ENCODE results near the gene SLC25A3. TPM values are rescaled to one million over a fixed set of nuclear protein-coding genes. Genes with fewer than 3 reads are reported as not detected.

SLC25A3 gene
- total and polyA plus RNA-seq, 4 donors: 223 to 400 (median 292) TPM

DNA sequence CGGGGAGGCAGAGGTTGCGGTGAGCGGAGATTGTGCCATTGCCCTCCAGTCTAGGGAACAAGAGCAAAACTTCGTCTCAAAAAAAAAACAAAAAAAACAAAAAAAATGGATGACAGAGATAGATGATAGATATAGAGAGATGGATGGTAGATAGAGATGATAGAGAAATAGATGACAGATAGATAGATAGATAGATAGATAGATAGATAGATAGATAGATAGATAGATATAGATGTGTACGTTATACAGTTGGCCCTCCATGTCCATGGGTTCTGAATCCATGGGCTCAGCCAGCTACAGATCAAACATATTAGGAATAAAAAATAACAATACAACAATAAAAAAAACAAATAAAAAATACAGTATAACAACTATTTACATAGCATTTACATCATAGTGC lies 12.8 kb upstream of the SLC25A3 start:
- DNase-seq (ENCODE audit: low spot score): no peak
- Histone ChIP-seq H3K27me3 (ENCODE audit: control insufficient read depth in 4 of 4, insufficient read depth in 4 of 4, low read length in 3 of 4) (no peaks in the 10 kb centered on the region), H3K4me1 (ENCODE audit: control insufficient read depth in 4 of 4, insufficient read depth in 4 of 4, low read length in 3 of 4) (no peaks in the 10 kb centered on the region), H3K27ac (ENCODE audit: low read depth in 1 of 2, low read length in 2 of 2) (no peak overlapping the region), H3K9ac (ENCODE audit: low read depth in 1 of 2, low read length in 2 of 2) (no peak overlapping the region), H3K36me3 (ENCODE audit: control insufficient read depth in 4 of 4, insufficient read depth in 3 of 4, low read depth in 1 of 4, low read length in 3 of 4) (no peaks in the 10 kb centered on the region), H3K9me3 (ENCODE audit: control insufficient read depth in 4 of 4, low read length in 3 of 4) (no peaks in the 10 kb centered on the region), H3K4me3 (ENCODE audit: low read depth in 1 of 3, low read length in 3 of 3) (no peak overlapping the region)
- TF ChIP-seq, protein P1, sequence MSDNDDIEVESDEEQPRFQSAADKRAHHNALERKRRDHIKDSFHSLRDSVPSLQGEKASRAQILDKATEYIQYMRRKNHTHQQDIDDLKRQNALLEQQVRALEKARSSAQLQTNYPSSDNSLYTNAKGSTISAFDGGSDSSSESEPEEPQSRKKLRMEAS (IDR thresholded peaks at IDR 0.05): no peak
- TF ChIP-seq, protein P2, sequence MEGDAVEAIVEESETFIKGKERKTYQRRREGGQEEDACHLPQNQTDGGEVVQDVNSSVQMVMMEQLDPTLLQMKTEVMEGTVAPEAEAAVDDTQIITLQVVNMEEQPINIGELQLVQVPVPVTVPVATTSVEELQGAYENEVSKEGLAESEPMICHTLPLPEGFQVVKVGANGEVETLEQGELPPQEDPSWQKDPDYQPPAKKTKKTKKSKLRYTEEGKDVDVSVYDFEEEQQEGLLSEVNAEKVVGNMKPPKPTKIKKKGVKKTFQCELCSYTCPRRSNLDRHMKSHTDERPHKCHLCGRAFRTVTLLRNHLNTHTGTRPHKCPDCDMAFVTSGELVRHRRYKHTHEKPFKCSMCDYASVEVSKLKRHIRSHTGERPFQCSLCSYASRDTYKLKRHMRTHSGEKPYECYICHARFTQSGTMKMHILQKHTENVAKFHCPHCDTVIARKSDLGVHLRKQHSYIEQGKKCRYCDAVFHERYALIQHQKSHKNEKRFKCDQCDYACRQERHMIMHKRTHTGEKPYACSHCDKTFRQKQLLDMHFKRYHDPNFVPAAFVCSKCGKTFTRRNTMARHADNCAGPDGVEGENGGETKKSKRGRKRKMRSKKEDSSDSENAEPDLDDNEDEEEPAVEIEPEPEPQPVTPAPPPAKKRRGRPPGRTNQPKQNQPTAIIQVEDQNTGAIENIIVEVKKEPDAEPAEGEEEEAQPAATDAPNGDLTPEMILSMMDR (IDR thresholded peaks at IDR 0.05; ENCODE audit: low read depth, low read length, missing input control): no peak
- TF ChIP-seq JUND (IDR thresholded peaks at IDR 0.05) (no peak), YY1 (IDR thresholded peaks at IDR 0.05) (no peak), RXRA (IDR thresholded peaks at IDR 0.05) (no peak), SP1 (IDR thresholded peaks at IDR 0.05) (no peak), HNF4G (IDR thresholded peaks at IDR 0.05) (no peak), HNF4A (conservative IDR thresholded peaks at IDR 0.05) (no peak), NR2F2 (IDR thresholded peaks at IDR 0.05) (no peak), TAF1 (conservative IDR thresholded peaks at IDR 0.05) (no peak), GABPA (IDR thresholded peaks at IDR 0.05 in 1 of 2, conservative IDR thresholded peaks at IDR 0.05 in 1 of 2) (no peak)
- TF ChIP-seq, protein P3, sequence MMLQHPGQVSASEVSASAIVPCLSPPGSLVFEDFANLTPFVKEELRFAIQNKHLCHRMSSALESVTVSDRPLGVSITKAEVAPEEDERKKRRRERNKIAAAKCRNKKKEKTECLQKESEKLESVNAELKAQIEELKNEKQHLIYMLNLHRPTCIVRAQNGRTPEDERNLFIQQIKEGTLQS (IDR thresholded peaks at IDR 0.05): no peak
- TF ChIP-seq, protein P4, sequence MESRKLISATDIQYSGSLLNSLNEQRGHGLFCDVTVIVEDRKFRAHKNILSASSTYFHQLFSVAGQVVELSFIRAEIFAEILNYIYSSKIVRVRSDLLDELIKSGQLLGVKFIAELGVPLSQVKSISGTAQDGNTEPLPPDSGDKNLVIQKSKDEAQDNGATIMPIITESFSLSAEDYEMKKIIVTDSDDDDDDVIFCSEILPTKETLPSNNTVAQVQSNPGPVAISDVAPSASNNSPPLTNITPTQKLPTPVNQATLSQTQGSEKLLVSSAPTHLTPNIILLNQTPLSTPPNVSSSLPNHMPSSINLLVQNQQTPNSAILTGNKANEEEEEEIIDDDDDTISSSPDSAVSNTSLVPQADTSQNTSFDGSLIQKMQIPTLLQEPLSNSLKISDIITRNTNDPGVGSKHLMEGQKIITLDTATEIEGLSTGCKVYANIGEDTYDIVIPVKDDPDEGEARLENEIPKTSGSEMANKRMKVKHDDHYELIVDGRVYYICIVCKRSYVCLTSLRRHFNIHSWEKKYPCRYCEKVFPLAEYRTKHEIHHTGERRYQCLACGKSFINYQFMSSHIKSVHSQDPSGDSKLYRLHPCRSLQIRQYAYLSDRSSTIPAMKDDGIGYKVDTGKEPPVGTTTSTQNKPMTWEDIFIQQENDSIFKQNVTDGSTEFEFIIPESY (IDR thresholded peaks at IDR 0.05): no peak
- 99% methylated on average over 5 of the region's 5 CpGs for WGBS

DNA sequence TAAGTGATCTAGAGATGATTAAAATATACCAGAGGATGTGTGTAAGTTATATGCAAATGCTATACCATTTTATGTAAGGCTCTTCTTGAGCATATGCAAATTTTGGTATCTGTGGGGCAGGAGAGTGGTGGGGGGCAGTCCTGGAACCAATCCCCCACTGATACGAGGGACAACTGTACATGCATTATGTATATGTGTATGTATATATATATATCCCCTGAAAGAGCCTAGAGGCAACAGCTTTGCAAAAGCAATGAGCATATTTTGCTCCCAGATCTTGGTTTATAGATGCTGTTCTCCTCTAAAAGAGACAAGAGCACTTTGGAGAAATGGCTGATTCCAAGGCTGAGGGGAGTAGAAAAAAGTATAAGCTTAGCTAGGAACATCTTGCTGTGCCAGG lies 12.4 kb upstream of the SLC25A3 start:
- no peak overlapping the region for H3K4me3 ChIP-seq (ENCODE audit: low read depth in 1 of 3, low read length in 3 of 3)
- 97% methylated on average over 1 of the region's 1 CpG for WGBS
- H3K27ac ChIP-seq (ENCODE audit: low read depth in 1 of 2, low read length in 2 of 2): no peak overlapping the region
- no peaks in the 10 kb centered on the region for H3K36me3 ChIP-seq (ENCODE audit: control insufficient read depth in 4 of 4, insufficient read depth in 3 of 4, low read depth in 1 of 4, low read length in 3 of 4)
- no peaks in the 10 kb centered on the region for H3K9me3 ChIP-seq (ENCODE audit: control insufficient read depth in 4 of 4, low read length in 3 of 4)
- DNase-seq (ENCODE audit: low spot score): no peak
- no peak overlapping the region for H3K9ac ChIP-seq (ENCODE audit: low read depth in 1 of 2, low read length in 2 of 2)
- no peak for TF ChIP-seq FOXA2 (IDR thresholded peaks at IDR 0.05)
- TF ChIP-seq GABPA (IDR thresholded peaks at IDR 0.05 in 1 of 2, conservative IDR thresholded peaks at IDR 0.05 in 1 of 2): no peak
- TF ChIP-seq RAD21 (IDR thresholded peaks at IDR 0.05): no peak
- TF ChIP-seq, protein P4 (IDR thresholded peaks at IDR 0.05): no peak
- TF ChIP-seq, protein P3 (IDR thresholded peaks at IDR 0.05): no peak
- TF ChIP-seq RXRA (IDR thresholded peaks at IDR 0.05): no peak
- no peak for TF ChIP-seq HNF4G (IDR thresholded peaks at IDR 0.05)
- no peak for TF ChIP-seq EGR1 (IDR thresholded peaks at IDR 0.05; ENCODE audit: low read depth in 2 of 2)
- no peak for TF ChIP-seq TAF1 (conservative IDR thresholded peaks at IDR 0.05)
- TF ChIP-seq, protein P5, sequence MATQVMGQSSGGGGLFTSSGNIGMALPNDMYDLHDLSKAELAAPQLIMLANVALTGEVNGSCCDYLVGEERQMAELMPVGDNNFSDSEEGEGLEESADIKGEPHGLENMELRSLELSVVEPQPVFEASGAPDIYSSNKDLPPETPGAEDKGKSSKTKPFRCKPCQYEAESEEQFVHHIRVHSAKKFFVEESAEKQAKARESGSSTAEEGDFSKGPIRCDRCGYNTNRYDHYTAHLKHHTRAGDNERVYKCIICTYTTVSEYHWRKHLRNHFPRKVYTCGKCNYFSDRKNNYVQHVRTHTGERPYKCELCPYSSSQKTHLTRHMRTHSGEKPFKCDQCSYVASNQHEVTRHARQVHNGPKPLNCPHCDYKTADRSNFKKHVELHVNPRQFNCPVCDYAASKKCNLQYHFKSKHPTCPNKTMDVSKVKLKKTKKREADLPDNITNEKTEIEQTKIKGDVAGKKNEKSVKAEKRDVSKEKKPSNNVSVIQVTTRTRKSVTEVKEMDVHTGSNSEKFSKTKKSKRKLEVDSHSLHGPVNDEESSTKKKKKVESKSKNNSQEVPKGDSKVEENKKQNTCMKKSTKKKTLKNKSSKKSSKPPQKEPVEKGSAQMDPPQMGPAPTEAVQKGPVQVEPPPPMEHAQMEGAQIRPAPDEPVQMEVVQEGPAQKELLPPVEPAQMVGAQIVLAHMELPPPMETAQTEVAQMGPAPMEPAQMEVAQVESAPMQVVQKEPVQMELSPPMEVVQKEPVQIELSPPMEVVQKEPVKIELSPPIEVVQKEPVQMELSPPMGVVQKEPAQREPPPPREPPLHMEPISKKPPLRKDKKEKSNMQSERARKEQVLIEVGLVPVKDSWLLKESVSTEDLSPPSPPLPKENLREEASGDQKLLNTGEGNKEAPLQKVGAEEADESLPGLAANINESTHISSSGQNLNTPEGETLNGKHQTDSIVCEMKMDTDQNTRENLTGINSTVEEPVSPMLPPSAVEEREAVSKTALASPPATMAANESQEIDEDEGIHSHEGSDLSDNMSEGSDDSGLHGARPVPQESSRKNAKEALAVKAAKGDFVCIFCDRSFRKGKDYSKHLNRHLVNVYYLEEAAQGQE (IDR thresholded peaks at IDR 0.05): no peak
- no peak for TF ChIP-seq NR2F2 (IDR thresholded peaks at IDR 0.05)
- TF ChIP-seq HNF4A (conservative IDR thresholded peaks at IDR 0.05): no peak
- TF ChIP-seq, protein P2 (IDR thresholded peaks at IDR 0.05; ENCODE audit: low read depth, low read length, missing input control): no peak
- no peaks in the 10 kb centered on the region for H3K27me3 ChIP-seq (ENCODE audit: control insufficient read depth in 4 of 4, insufficient read depth in 4 of 4, low read length in 3 of 4)
- no peaks in the 10 kb centered on the region for H3K4me1 ChIP-seq (ENCODE audit: control insufficient read depth in 4 of 4, insufficient read depth in 4 of 4, low read length in 3 of 4)

Data from liver (tissue), 9 donors.